Activated T-cell treated with anti-CD3 and anti-CD28 coated beads, Interleukin-2, amount 50 U/mL, for 1 hour (primary cell): Measurements from ENCODE around the gene LUC7L.
"Not testable (repeated sequence)": the region's sequence is repeated elsewhere in the genome, so short reads cannot be mapped to it uniquely, and the experiment has no call there.

Experiments
- DNase-seq: peaks from one replicate; pipeline ENCODE4 v3.0.0-alpha.2; 2020

Gene LUC7L

GRCh38 chr16:263182-263774 is 34.0 kb upstream of the LUC7L start:
- DNase-seq = no peak

DNA sequence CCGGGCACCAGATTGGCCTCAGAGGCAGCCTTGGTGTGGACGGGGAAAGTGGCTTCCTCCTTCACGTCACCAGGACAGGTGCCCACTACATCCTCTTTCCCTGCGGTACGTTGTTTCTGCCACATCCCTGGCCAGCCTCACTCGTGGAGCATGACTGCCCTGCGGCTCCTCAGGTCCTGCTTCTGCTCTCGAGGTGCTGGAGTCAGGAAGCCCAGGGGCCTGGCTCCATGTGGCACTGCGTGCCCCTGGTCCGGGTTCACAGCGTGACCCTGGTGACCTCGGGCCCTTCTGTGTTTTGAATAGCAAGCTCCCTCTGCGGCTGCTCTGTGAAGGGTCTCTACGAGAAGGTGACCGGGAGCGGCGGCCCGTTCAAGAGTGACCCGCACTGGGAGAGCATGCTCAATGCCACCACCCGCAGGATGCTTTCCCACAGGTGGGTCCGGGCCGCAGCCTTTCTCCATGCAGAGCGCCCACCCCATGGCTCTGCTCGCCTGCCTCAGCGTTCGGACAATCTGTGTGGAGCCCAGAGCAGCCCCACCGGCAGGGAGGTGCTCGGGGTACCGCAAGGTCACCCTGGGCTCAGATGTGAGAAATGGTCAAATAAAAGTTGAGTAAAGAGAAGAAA is 33.0 kb upstream of the LUC7L start:
- no peak for DNase-seq

GRCh38 chr16:261031-261691 is 31.9 kb upstream of the LUC7L start:
- no peak for DNase-seq

DNA sequence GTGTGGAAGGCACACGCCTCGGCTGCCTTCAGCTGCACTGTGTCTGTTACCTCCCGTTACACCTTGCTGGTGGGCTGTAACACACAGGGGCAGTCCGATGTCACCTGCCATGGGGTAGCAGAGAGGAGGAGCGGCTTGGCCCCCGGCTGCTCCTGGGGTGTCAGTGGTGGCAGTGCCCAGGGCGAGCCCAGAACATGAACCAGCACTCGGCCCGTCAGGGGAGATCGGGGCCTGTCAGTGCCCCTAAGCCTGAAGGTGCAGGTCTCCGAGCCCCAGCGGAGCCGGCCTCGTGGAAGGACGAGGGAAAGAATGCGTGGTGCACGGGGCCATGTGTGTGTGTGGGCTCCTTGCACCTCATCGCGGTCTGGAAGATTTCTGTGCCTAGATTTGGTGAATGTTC is 31.1 kb upstream of the LUC7L start:
- DNase-seq = no peak

DNA sequence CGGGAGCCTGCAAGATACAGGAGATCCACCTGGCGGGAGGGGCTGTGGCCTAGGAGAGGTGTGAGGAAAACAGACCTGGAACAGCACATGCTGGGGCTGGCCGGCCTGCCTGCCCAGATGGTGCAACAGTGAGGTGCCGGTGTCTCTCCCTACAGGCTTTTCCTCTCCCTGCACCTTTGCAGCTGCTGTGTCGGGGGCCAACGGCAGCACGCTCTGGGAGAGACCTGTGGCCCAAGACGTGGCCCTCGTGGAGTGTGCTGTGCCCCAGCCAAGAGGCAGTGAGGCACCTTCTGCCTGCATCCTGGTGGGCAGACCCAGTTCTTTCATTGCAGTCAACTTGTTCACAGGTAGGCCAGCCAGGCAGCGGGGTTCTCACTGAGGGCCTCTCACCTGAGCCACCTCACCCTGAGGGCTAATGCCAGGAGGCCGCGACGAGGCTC is 30.6 kb upstream of the LUC7L start:
- no peak for DNase-seq

DNA sequence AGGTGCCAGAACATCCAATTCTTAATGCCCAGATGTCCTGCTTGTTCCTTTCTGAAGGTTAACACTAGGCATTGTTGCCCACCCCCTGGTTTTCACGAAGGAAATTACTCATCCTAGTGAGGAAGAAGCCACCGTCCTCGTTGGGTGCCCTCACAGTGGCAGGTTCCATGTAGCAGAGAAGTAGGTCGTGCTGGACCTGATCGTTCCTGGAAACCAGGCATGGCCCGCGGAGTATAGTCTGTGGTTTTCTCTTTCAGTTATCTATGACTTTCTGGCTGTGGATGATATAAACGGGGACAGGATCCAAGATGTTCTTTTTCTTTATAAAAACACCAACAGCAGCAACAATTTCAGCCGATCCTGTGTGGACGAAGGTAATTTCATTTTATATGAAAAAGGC is 30.0 kb upstream of the LUC7L start:
- no peak for DNase-seq

- not testable (repeated sequence) for DNase-seq
Measured at GRCh38 chr16:258091-258490, 28.8 kb upstream of the LUC7L start.

DNA sequence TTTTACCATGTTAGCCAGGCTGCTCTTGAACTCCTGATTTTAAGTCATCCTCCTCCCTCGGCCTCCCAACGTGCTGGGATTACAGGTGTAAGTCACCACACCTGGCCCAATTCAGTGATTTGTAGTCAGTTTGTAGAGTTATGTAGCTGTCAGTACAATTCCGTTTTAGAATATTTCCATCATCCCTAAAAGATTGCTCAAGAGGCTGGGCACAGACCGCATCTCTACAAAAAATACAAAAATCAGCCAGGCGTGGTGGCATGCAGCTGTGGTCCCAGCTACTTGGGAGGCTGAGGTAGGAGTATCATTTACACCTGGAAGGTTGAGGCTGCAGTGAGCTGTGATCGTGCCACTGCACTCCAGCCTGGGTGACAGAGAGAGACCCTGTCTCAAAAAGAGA is 25.9 kb upstream of the LUC7L start:
- DNase-seq = no peak

- DNase-seq = no peak
Measured at GRCh38 chr16:254461-254860, 25.2 kb upstream of the LUC7L start.

- no peak for DNase-seq
Measured at GRCh38 chr16:253833-254232, 24.6 kb upstream of the LUC7L start.

GRCh38 chr16:252366-253337 is 23.4 kb upstream of the LUC7L start:
- DNase-seq = peak; percentile 33

DNA sequence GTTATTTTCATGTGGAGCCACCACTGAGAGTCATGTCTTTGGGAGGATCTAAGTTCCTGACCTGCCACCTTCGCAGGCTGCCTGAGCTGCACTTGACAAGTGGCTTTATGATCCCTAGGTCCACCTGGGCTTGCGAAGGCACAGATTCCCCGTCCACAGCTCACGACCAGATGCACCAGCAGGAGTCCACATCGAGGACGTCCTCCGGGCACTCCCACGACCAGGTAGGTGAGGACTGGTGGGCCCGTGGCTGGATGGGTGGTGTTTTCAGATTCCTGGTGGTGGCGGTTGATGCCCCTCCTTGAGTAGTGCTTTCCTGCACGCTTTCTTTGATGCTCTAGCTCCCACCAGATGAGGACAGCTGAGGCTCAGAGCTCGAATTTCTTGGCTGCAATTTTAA is 20.2 kb upstream of the LUC7L start:
- DNase-seq = no peak

DNA sequence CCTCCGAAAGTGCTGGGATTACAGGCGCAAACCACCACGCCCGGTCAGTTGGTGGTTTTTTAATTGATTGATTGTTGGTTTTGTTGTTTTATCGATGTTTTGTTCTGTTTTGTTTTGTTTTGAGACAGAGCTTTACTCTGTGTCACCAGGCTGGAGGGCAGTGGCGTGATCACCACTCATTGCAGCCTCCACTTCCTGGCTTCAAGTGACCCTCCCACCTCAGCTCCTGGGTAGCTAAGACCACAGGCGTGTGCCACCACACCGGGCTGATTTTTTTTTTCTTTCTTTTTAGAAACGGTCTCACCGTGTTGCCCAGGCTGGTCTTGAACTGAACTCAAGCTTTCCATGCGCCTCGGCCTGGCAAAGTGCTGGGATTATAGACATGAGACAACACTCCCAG is 17.8 kb upstream of the LUC7L start:
- no peak for DNase-seq

- DNase-seq = no peak
Measured at GRCh38 chr16:245105-245504, 15.9 kb upstream of the LUC7L start.

- DNase-seq = no peak
Measured at GRCh38 chr16:243348-243747, 14.1 kb upstream of the LUC7L start.

- DNase-seq = no peak
Measured at GRCh38 chr16:242281-242680, 13.0 kb upstream of the LUC7L start.

- no peak for DNase-seq
Measured at GRCh38 chr16:240559-240958, 11.3 kb upstream of the LUC7L start.

GRCh38 chr16:239948-240277 is 10.7 kb upstream of the LUC7L start:
- no peak for DNase-seq

DNA sequence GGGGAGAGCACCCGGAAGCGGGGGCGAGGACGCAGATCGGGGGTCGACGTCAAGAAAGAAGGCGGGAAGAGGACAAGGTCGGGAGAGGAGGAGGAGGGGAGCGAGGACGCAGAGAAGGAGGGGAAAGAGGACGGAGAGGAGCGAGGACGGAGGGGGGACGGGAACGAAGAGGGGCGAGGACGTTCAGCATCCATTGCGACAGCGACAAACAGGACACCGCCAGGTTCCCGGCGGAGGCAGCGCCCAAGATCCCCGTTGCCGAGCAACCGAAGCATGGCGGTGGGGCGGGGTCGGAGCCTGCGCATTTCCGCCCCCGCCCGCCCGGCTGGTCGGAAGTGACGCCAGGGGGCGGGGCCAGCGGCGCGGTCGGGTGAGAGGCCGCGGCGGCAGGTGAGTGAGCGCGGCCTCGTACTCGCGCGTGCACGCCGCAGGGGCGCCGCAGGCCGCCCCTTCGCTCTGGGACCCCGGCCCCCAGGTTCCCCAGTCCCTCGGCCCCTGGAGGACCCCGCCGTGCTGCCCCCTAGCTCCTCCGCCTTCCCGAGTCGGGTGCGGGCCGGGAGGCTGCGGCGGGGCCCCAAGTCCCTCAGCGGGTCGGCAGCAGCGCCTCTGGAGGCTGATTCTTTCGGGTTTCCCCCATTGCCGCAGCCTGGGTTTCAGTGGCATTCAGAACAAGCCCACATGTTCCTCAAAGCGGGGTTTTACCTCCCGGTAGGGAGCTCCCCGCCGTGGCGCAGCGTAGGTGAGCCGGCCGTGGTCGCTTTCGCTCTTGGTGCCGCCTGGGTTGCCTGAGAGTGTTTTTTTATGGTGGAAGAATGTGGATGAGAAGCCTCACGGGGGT is 5.4 kb upstream of the LUC7L start, which contains the start of gene FAM234A:
FAM234A (plus strand) TSS at position 354 of the 838 bp plus-strand sequence. CDS start 19,593 bp downstream, outside the sequence.
- peak; percentile 95 for DNase-seq

GRCh38 chr16:230949-231348 is 1.7 kb upstream of the LUC7L start:
- DNase-seq = no peak

- not testable (repeated sequence) for DNase-seq
Measured at GRCh38 chr16:230351-230750, 1.1 kb upstream of the LUC7L start.

DNA sequence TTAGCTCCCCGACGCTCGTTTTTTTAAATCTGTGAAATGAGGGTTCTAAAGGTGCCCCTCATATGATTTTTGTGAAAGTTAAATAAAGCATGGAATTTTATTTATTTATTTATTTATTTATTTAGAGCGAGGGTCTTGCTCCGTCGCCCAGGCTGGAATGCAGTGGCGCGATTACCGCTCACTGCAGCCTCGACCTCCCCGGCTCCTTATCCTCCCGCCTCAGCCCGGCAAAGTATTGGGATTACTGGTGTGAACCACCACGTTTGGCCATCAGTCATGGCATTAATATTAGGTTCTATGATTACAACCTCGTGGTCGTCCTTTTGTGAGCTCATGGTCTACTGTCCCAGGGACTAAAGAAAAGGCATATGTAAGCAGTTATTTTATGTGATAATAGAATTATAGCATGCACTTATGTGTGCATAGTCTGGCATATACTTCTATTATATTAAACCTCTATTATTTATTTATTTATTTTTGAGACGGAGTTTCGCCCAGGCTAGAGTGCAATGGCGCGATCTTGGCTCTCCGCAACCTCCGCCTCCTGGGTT is 557 bp upstream of the LUC7L start:
- no peak for DNase-seq
